ENCODE results near the gene TMSB4Y.

The TMSB4Y gene

DNA sequence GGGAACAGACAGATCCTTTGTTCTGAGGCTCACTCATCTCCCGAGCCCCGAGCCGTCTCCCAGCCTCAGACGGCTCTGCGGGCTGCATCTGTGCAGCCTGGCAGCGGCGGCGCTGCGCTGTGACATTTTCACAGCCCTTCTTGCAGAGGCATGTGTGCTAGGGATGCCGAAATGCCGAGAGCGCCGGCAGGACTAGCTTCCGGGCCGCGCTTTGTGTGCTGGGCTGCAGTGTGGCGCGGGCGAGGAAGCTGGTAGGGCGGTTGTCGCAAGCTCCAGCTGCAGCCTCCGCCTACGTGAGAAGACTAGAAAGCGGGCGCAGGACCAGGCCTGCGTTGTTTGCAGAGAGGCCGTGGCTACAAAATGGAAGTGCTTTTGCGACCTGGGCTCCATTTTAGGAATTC lies at the start of gene TMSB4Y:
Gene TMSB4Y (plus strand): TSS at position 332 of the 401 bp plus-strand sequence.
- no peak for DNase-seq

DNA sequence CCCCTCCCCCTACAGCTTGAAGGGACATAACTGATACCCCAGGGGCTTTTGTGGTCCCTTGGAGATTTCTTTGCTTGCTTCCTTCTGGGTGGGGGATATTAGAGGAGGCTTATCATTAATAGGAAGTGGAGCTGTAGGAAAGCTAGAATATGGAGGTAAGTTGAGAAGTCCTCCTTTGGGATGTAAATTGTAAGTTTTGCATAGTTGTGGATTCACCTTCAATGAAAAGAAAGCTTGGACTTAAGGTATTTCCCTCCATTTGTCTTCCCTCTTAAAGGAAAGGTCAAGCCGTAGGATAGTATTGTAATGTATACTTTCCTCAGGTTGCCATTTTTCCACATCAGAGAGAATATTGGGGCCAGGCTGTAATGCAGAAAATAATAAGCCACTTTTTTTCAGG lies 39.5 kb upstream of the TMSB4Y start:
- DNase-seq = no peak

DNA sequence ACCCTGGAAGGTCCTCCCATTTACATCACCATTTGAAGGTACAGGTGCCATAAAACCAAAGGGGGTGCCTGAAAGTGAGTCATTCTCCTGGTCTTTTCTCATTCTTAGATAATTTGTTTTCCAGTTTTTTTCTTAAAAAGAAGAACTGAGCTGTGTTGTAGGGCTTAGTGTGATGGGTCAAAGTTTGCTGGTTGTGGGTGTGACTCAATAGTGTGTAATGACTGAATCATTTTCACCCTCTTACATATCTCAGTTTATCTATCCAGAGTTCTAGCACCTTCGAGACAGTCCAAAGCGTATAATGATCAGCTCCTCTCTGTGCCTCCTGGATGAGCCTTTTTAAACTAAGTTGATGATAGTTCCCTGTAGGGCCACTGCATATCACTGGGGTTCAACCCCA lies 32.6 kb upstream of the TMSB4Y start:
- no peak for DNase-seq

DNA sequence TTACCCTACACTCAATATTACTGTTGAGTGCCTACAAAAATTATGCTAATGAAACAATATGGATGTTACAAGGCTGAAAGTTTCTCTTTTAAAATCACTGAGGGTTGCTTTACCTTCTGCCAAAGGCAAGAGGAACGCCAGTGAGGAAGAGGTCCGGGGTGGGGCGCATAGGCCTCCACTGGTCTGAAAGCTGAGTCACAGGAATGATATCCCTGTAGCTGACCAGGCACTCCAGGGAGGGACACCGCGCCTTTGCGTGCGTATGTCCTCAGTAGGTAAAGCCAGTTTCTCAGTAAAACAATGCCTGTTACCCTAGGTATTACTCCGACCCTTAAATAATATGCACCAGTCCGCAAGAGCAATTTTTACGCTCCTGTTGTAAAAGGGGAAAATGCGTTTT lies 1.4 kb upstream of the TMSB4Y start:
- DNase-seq = no peak

DNA sequence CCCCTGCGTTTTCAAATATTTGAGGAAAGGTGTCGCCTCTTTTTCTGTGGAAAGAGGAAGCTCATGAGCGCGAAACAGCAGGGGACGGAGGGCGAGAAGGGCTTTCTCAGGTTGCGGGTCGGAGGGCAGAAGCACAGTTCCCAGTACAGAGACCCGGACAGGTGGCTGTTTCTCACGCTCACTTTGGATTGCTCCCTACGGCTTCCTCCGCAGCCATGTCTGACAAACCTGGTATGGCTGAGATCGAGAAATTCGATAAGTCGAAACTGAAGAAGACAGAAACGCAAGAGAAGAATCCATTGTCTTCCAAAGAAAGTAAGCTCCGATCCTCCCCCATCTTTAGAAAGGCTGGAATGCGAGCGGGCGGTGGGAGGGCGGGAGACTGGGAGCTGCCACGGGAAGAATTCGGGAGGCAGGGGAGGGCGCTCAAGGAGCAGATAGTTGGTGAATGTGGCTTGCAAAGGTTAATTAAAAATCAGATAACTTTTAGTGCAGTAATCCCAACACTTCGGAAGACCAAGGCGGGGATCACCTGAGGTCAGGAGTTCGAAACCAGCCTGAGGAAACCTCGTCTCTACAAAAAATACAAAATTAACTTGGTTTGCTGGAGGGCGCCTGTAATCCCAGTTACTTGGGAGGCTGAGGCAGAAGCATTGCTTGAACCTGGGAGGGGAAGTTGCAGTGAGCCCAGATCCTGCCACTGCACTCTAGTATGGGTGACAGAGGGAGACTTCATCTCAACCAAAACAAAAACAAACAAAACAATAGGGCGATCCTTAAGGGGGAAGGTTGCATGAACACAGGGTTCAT lies 627 bp downstream of the TMSB4Y start:
- DNase-seq = no peak

DNA sequence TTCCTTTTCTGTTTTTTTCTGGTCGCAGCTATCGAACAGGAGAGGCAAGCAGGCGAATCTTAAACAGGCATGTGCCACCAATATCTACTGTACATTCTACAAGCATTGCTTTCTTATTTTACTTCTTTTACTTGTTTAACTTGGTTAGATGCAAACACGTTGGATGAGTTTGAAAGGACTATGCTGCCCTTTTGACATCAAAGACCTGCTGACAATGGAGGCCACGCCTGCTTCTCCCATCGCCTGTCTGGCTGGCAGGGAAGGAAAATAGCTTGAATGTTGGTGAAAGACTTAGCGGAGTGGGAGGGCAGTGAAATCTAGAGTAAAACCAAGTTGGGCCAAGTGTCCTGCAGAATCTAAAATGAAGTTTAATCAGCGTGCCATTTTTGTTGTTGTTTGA lies 1.5 kb downstream of the TMSB4Y start:
- no peak for DNase-seq

DNA sequence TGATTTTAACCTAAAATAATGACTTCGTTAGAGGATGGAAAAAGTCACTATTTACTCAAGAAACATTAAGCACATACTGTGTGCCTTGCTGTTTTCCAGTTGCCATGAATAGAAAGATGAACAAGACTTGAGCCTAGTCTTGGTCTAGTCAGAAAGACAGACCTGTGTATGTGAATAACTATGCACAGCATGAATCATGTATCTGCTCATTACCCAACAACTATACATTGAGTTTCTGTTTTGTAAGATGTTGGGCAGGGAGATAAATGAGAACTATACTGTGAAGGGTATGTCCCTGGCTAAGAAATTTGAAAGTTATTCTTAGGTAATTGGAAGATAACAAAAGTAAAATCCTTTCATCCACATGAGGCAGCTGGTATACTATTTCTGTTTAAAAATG lies 4.3 kb downstream of the TMSB4Y start:
- DNase-seq = no peak

DNA sequence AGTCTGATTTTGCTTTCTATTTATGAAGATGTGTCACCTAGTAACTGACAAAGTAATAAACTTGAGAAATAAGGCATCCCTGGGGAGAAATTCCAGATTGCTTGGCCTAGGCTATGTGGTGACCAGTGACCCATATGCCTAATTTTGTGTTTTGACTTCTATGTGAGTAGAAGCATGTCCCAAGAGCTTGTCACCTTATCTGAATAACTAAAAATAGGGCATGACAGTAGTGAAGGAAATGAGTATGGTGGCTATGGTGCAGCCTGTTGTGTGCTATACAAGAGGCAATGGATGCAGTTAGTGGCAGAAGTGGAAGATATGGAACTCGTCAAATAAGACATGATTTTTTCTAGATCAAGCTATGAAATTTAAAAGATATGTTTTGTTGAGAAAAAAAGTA lies 15.3 kb downstream of the TMSB4Y start:
- no peak for DNase-seq

DNA sequence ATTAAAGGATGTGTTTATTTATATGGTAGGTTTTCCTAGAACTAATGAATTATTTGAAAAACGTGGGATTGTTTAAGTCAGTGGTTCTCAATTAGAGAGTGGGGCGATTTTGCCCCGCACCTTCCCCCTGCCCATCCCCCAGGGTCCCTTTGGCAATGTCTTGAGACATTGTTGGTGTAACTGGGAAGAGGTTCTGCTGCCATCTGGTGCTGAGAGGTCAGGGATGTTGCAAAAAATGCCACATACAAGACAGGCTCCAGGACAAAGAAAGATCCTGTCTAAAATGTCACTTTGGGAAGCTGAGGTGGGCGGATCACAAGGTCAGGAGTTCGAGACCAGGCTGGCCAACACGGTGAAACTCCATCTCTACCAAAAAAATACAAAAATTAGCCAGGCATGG lies 25.8 kb downstream of the TMSB4Y start:
- no peak for DNase-seq

DNA sequence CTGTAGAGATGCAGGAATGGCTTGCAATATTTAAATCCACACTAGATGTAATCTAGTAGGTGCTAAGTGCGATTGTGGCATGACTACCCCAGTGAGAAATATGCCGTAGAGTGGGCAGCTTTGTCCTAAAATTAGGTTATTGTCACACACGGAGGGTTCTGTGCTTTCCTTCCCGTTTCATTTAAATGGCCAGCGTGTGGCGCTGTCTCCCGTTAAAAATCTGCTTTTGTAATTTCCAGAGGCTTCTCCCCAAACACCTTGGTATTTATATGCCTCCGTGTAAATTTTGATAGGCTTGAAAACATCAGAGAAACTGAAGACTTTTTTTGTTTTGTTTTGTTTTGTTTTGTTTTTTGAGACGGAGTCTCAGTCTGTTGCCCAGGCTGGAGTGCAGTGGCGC lies 34.9 kb downstream of the TMSB4Y start:
- DNase-seq = no peak

DNA sequence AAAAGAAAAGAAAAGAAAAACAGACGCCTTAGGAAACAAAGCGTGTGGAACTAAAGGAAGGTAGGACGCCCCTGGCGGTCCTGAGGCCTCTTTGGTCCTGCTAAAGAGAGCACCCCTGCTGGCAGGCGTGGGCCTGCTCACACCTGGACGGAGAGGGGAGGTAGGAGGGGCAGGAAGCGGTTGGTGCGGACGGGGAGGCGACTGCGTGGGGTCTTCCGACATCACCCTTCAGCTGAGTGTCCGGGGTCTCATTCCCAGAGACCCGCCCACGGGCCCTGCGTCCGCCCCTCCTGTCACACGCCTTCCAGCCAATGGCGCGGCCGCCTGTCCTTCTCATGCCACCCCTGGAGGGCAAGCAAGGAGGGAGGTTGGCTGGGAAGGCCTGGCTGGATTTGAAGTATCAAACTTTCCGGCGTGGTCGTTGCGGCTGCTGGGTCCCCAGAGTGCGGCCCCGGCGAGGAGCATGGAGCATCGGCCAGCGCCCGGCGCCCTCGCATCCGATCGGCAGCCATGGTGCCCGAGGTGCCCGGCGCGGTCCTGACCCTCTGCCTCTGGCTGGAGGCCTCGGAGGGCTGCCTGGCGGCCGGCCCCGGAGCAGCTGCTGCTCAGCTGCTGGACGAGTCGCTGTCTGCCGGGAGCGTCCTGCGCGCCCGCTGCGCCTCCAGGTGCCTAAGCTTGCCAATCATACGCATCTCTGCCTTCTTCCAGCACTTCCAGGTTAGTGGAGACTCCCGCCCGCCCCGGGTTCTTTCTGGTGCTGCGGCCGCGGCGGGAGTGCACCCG lies 47.8 kb downstream of the TMSB4Y start:
- no peak for DNase-seq

DNA sequence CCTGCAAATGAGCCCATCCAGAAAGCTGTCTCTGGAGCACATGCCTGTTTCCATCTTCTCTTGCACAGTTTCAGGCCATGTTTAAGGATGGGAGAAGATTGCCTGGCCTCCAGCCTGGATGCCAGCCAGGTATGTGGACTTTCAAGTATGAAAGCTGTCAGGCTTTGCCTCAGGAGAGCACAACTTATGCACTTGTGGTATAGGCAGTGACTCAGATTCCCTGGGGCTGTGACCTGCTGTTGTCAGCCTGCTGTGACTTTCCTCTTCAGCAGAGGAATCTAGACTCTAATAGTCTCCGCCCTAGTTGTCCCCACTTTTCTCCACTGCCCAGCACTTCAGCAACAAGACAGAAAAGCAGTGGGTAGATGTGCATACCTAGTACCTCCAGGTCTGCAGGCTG lies 51.0 kb downstream of the TMSB4Y start:
- no peak for DNase-seq

Data from CD4-positive, alpha-beta T cell treated with Interleukin-15 for 1 hour (primary cell).